GM13976 (cell line): ENCODE results near the gene ST3GAL3.

Experiments
- DNase-seq: peaks from one replicate; pipeline ENCODE4 v3.0.0; 2012; ENCODE audit warnings: low spot score
- in situ Hi-C: fragments of 300-500 bp; cut with MboI; formaldehyde crosslinking; loops from one replicate; pipeline ENCODE4 v1.12.0; 2022; ENCODE audit warnings: low sequenced_read_pairs, mixed read lengths, inconsistent platforms; ENCODE audit not compliant: unreplicated experiment
- TF ChIP-seq, protein P1 (sequence below): IDR thresholded peaks from 2 replicates; pipeline ENCODE4 v1.5.1; 2012; ENCODE audit warnings: borderline replicate concordance, mild to moderate bottlenecking; ENCODE audit not compliant: insufficient read depth; ENCODE audit errors: extremely low read depth, missing control alignments, control extremely low read depth

The ST3GAL3 gene

DNA sequence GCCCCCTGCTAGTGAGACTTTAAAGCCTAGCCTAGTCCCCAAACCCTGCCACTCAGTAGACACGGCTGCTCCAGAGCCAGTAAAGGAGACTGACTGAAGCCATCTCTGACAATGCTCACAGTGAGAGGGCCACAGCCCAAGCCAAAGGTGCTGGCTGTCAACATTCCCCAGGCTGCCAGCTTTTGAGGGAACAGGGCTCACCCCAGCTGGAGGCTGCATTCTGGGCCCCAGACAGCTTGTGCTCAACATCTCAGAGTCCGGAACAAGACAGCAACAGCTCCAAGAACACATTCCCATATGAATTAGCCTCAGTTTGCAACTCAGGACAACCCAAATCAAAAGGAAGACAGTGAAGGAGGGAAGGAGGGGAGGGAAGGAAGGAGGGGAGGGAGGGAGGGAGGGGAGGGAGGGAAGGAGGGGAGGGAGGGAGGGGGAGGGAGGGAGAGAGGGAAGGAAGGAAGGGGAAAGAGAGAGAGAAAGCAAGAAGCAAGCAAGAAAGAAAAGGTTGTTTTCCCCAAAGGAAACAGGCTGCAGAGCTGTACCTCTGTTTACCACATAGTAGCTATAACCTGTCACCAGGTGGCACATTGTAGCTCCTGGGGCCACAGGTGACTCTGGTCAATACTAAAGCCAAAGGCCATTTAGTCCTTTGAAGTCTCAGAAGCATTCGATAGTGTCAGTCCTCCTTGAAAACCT is 231.7 kb downstream of the ST3GAL3 start:
- in situ Hi-C loops = loop anchor here (10.0 to 25.0 kb wide), 3 partner anchors 174 to 702 kb away; partner anchors contain the start of gene PTPRF
- TF ChIP-seq, protein P1, sequence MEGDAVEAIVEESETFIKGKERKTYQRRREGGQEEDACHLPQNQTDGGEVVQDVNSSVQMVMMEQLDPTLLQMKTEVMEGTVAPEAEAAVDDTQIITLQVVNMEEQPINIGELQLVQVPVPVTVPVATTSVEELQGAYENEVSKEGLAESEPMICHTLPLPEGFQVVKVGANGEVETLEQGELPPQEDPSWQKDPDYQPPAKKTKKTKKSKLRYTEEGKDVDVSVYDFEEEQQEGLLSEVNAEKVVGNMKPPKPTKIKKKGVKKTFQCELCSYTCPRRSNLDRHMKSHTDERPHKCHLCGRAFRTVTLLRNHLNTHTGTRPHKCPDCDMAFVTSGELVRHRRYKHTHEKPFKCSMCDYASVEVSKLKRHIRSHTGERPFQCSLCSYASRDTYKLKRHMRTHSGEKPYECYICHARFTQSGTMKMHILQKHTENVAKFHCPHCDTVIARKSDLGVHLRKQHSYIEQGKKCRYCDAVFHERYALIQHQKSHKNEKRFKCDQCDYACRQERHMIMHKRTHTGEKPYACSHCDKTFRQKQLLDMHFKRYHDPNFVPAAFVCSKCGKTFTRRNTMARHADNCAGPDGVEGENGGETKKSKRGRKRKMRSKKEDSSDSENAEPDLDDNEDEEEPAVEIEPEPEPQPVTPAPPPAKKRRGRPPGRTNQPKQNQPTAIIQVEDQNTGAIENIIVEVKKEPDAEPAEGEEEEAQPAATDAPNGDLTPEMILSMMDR = no peak
- no peak for DNase-seq

DNA sequence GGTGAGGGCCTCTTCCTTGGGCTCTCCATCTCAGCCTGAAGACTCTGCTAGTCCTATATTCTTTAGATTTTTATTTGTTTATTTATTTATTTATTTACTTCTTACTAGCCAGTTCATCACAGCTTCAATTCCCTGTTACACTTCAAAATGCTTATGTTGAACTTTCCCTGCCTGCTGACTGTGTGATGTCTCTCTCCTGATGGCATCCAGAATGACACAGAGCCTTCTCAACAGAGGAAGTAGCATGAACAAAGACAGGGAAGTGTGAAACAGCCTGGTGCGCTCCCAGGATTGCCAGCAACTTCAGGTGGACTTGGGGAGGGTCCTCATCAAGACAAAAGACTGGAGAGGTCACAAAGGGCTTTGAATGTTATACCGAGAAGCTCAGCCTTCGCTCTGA is 235.1 kb downstream of the ST3GAL3 start:
- in situ Hi-C loops = loop anchor here (25.0 kb wide), 2 partner anchors 405 to 705 kb away; partner anchors contain the start of gene PTPRF
- DNase-seq = no peak
- TF ChIP-seq, protein P1 = no peak

DNA sequence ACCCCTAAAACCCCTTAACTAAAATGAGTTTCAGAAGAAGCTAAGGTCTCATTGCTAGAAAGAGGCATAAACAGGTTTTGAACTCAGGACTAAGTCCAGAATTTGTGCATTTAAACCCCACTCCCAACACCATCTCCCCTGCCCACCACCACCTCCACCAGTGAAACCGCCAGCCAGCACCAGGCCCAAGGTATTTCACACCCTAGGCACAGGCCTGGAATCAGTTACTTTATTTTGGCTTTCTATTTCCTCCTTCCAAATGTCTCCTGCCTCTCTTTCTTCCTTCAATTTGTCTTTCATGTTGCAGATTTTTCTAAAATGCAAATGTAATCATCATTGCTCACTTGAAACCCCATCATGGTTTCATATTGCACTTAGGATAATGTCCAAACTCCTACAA is 237.5 kb downstream of the ST3GAL3 start:
- no peak for DNase-seq
- TF ChIP-seq, protein P1 = no peak
- in situ Hi-C loops = loop anchor here (25.0 kb wide), 2 partner anchors 408 to 708 kb away; partner anchors contain the start of gene PTPRF

DNA sequence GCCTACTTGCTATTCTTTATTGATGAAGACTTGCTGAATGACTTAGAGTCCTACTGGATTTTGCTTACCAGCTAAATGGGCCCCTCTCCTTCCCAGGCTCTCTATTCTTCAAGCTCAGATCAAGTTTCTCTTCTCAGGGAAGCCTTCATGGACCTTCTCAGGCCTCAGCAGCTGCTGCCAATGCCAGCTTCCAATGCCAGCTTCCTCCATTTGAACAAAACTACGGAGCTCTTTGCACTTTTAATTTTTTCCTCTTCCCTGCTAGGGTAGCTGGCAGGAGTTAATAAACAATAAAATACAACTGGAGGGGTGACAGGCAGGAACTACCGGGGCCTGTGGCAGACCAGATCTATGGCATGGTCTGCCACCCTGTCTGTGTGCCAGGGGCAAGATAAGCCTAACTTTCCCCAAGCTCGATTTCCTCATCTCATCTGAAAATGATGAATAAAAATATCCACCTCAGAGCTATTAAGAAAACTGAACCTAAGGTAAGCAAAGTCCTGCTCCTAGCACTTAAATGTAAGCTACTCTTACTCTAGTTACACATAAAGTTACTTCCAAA is 238.4 kb downstream of the ST3GAL3 start:
- DNase-seq = no peak
- in situ Hi-C loops = loop anchor here (25.0 kb wide), 2 partner anchors 408 to 708 kb away; partner anchors contain the start of gene PTPRF
- TF ChIP-seq, protein P1 = no peak

DNA sequence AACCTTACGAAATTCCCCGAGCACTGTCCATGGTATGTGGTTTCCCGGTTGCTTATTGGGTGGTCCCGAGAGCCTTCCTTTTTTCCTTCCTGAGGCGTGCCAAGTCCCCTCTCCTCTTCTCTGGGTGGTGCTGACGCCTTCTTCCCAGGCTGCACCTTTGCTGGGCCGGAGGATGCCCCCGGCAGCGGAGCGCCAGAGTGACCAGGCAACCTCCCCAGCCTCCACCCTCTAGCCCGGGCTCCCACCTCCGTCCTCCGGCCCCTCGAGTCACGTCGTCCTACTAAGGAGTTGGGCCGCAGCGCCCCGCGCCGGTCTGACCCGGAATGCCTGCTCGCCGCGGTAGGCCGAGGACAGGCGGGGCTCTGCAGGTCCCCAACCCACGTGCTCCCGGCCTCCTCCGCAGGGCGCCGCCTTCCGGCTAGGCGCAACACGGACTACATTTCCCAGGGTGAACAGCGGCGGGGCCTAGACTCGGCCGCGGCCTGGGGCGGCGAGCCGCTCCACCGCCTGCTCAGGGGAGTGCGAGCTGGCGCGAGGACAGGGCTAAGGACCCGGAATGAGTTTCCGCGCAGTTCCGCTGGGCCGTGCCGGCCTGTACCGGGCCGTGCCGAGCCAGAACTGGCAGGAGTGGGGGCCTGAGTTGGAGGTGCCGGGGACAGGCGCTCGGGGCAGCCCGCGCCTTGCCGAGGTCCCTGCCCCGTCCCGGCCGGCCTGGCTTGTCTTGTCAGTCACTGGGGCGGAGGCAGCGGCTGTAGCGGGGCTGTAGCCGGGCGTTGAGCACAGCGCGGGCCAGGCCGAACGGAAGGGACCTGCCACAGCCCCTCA is 239.1 kb downstream of the ST3GAL3 start, which contains the start of gene IPO13:
Gene IPO13 (plus strand): TSS at position 715 of the 825 bp plus-strand sequence. CDS start 651 bp downstream, outside the sequence.
- in situ Hi-C loops = loop anchor here (25.0 kb wide), 2 partner anchors 409 to 709 kb away; partner anchors contain the start of gene PTPRF
- TF ChIP-seq, protein P1 = peak; percentile 86

DNA sequence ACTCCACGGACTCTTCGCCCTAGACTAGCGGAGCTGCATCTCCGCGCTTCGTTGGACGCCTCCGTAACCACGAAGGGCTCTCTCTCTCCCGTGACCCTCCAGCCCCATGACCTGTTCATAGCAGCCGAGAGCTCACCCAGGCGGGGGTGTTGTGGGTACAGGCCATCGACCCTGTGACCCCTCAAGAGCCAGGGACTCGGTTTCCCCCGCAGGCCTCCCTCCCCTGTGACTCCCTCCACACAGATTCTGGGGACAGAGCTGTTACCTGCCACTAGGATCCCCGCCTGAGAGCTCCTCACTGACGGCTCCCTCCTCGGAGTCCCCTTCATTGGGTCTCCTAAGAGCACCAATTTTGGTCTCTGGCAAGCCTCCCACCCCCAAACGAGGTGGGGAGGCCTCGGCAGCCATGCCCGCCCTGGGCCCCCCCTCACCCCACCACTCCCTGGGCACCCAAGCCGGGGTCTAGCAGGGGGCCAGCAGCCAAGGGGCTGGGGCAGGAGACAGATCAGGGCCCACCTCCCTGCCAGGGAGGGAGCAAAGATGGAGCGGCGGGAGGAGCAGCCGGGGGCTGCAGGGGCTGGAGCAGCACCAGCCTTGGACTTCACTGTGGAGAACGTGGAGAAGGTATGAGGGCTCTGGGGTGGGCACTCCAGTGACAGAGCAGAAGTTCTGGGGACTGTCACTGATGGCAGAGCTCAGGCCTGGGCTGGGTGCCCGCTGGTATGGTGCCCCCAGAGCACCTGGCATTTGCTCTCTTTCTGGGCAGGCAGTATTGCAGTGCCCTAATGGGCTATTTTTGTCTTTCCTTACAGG is 239.9 kb downstream of the ST3GAL3 start:
- in situ Hi-C loops = loop anchor here (25.0 kb wide), 2 partner anchors 410 to 710 kb away; partner anchors contain the start of gene PTPRF
- DNase-seq = no peak
- TF ChIP-seq, protein P1 = no peak

More for the DNA sequence above, 239.1 kb downstream of the ST3GAL3 start, which contains the start of gene IPO13:
- peak; percentile 99 for DNase-seq
